HG02870 (cell line): Measurements from ENCODE around the gene PTRH1.

Experiments used
- ATAC-seq: cut with Tn5 transposase; IDR thresholded peaks from one replicate; pipeline ENCODE4 v1.9.1; 2021; ENCODE audit warnings: mild to moderate bottlenecking, moderate library complexity; ENCODE audit not compliant: unreplicated experiment

PTRH1 gene

GRCh38 chr9:127741831-127742434 is 26.5 kb upstream of the PTRH1 start:
- no peak for ATAC-seq

GRCh38 chr9:127739614-127740330 is 24.3 kb upstream of the PTRH1 start:
- no peak for ATAC-seq

- ATAC-seq, result no peak
These were observed 23.2 kb upstream of the PTRH1 start for GRCh38 chr9:127738666-127739065.

- peak; percentile 1 for ATAC-seq
These were observed 20.2 kb upstream of the PTRH1 start for GRCh38 chr9:127735530-127736185.

- ATAC-seq, result peak; percentile 87
These were observed 19.5 kb upstream of the PTRH1 start, which contains the start of gene TOR2A for GRCh38 chr9:127734747-127735529. TSS of gene TOR2A (minus strand) at chr9:127735294. CDS start at chr9:127735270, 24 bp downstream.

- no peak for ATAC-seq
These were observed 18.8 kb upstream of the PTRH1 start for GRCh38 chr9:127734247-127734746.

- ATAC-seq, result no peak
These were observed 18.2 kb upstream of the PTRH1 start for GRCh38 chr9:127733614-127734013.

- ATAC-seq, result no peak
These were observed 17.0 kb upstream of the PTRH1 start for GRCh38 chr9:127732444-127732843.

- ATAC-seq, result no peak
These were observed 16.5 kb upstream of the PTRH1 start for GRCh38 chr9:127731938-127732337.

- ATAC-seq, result no peak
These were observed 15.4 kb upstream of the PTRH1 start for GRCh38 chr9:127730799-127731410.

GRCh38 chr9:127730262-127730661 is 14.8 kb upstream of the PTRH1 start:
- ATAC-seq, result no peak

- ATAC-seq, result no peak
These were observed 14.2 kb upstream of the PTRH1 start for GRCh38 chr9:127729522-127730256.

GRCh38 chr9:127728808-127729207 is 13.3 kb upstream of the PTRH1 start:
- no peak for ATAC-seq

- ATAC-seq, result no peak
These were observed 11.4 kb upstream of the PTRH1 start for GRCh38 chr9:127726871-127727270.

GRCh38 chr9:127724012-127724411 is 8.5 kb upstream of the PTRH1 start:
- ATAC-seq, result no peak

- no peak for ATAC-seq
These were observed 8.0 kb upstream of the PTRH1 start for GRCh38 chr9:127723444-127723843.

- no peak for ATAC-seq
These were observed 7.5 kb upstream of the PTRH1 start for GRCh38 chr9:127723013-127723412.

GRCh38 chr9:127722055-127722745 is 6.7 kb upstream of the PTRH1 start:
- ATAC-seq, result no peak

GRCh38 chr9:127721391-127721821 is 5.9 kb upstream of the PTRH1 start:
- ATAC-seq, result no peak
